HG03558 (cell line): Measurements from ENCODE around the gene SNUPN.

Source experiments
- ATAC-seq: cut with Tn5 transposase; IDR thresholded peaks from one replicate; pipeline ENCODE4 v1.9.1; 2021; ENCODE audit warnings: moderate number of reproducible peaks; ENCODE audit not compliant: unreplicated experiment; ENCODE audit errors: extremely low read depth

SNUPN gene

DNA sequence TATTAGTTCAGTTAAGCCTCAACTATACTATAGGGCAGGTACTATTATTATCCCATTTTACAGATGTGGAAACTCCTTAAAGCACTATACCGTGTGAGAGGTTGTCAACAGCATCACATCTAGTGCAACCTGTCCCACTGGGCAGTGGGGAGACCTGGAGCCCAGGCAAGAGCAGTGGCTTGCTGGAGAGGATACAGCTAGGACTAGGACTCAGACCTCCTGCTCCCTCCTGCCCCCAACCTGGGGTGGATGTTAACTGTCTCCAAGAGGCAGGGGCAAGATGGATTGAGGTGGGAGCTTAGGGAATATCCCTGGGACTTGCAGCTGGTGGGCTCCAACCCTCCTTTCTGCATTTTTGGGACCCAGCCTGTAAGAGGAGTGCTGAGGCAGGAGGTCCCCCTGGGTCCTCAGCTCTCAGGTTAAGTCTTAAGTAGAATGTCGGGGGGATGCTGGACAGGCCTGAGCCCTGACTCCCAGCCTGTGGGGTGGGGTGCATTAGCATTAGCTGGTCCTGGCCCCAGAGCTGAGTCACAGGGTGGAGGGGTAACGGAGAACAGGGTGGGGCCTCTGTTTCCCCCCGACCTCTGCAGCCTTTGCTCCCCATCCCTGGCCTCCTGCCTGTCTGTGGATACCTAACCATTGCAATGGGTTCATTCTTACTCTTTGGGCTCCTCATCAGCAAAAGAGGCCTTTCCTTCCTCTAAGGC, 28.8 kb upstream of the SNUPN start:
- ATAC-seq: no peak

DNA sequence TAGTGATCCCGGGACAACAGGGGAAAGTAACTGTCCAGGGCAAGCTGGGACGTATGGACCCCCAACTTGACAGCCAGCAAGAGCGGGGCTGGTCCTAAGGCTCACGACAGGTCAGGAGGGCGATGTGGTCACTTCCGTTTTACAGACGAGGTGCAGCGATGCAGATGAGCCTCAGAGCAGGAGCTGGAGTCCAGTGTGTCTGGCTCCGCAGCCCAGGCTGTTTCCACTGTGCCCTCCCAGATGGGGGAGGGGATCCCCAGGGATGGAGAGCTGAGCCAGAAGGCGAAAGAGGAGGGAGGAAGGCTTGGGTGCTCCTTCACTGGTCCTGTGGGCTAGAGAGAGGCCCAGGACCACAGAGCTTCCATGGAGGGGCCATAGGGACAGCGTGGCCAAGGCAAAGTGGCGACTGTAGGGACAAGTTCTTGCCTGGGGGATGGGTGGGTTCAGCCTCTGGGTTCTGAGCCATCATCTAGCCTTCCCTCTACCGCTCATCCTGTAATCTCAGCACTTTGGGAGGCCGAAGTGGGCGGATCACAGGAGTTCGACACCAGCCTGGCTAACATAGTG, 27.9 kb upstream of the SNUPN start:
- ATAC-seq: no peak

DNA sequence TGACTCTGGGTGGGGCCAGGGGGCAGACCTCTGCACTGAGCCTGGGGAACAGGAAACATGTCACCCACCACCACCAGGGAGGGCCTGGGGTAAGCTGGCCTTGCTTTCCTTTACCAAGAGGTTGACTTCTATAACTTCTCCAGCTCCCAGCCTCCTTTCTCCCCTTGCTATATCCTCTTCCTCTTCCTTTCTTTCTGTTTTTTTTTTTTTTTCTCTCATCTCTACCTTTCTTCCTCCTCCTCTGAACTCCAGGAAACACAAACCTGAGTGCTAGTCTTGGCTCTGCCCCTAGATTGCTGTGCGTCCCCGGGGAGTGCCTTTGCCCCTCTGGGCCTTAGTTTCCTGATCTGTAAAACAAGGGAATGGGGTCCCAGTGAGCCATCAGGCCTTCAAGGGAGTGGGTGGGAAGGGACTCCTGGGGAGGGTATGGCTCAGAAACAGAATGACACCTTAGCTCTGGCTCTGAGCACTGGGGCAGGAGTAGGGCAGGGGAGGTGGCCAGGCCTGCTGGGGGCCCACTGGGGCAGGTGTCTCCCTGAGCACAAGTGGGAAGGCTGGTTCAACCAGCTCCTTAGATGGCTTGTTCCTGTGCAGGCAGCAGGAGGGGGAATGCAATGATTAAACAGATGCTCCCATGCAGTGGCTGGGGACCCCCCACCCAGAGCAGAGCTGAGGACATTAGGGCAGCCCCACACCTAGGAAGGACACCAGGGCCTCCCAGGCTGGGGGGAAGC, 26.5 kb upstream of the SNUPN start:
- ATAC-seq: no peak

DNA sequence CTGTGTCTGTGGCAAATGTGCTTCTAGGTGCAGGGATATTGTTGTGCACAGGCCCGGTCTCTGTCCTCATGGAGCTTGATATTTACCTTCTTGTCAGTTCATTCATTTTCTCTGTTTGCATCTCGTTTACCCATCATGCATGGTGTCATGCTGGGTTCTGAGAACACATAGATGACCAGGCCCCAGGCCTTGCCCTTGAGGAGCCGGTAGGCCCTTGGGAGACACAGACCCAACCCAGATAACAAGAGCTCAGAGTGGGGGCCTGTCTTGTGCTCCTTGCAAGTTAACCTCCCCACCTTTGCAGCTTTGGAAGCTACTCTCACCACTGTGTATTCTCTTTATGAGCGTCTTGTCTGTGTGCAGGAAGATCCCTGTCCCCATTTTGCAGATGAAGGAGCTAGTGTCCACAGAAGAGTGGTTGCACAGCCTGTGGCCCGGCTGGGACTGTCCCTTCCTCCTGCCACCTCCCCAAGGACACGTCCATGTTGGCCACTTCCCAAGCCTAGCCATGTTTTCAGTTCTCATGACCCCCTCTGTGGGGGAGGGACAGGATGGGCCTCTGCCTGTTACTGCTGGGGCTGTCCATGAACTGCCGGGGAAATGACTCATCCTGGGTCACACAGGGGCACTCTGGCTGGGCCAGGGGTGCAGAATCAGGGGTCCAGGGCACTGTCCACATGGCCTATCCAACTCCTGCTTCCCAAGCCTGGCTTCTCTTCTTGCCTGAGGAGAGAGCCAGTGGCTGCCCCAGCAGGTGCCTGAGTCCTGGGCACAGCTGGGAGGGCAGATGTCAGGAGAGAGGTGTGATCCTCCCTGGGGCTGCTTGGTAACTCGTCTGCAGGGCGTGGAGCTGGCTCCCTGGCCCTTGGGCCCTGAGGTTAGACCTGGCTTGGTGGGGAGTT, 25.6 kb upstream of the SNUPN start:
- no peak for ATAC-seq

DNA sequence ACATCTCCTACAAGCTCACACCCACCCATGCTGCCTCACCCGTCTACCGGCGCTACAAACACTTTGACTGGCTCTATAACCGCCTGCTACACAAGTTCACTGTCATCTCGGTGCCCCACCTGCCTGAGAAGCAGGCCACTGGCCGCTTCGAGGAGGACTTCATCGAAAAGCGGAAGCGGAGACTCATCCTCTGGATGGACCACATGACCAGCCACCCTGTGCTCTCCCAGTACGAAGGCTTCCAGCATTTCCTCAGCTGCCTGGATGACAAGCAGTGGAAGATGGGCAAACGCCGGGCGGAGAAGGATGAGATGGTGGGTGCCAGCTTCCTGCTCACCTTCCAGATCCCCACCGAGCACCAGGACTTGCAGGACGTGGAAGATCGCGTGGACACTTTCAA, 24.3 kb upstream of the SNUPN start:
- no peak for ATAC-seq

DNA sequence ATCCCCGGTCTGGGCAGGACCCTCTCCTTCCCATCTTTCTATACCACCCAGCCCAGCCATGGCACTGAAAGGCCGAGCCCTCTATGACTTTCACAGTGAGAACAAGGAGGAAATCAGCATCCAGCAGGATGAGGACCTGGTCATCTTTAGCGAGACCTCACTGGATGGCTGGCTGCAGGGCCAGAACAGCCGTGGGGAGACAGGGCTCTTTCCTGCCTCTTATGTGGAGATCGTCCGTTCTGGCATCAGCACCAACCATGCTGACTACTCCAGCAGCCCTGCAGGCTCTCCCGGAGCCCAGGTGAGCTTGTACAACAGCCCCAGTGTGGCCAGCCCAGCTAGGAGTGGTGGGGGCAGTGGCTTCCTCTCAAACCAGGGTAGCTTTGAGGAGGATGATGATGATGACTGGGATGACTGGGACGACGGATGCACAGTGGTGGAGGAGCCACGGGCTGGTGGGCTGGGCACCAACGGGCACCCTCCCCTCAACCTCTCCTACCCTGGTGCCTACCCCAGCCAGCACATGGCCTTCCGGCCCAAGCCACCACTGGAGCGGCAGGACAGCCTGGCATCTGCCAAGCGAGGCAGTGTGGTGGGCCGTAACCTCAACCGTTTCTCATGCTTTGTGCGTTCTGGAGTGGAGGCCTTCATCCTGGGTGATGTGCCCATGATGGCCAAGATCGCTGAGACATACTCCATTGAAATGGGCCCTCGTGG, 23.7 kb upstream of the SNUPN start:
- no peak for ATAC-seq

- ATAC-seq: no peak
Observed at GRCh38 chr15:75648156-75649000, 22.9 kb upstream of the SNUPN start.

- ATAC-seq: no peak
Observed at GRCh38 chr15:75647370-75648155, 22.0 kb upstream of the SNUPN start, which contains the start of gene SNX33. TSS of gene SNX33 (plus strand) at chr15:75647912. CDS start at chr15:75649103, 1,191 bp downstream.

DNA sequence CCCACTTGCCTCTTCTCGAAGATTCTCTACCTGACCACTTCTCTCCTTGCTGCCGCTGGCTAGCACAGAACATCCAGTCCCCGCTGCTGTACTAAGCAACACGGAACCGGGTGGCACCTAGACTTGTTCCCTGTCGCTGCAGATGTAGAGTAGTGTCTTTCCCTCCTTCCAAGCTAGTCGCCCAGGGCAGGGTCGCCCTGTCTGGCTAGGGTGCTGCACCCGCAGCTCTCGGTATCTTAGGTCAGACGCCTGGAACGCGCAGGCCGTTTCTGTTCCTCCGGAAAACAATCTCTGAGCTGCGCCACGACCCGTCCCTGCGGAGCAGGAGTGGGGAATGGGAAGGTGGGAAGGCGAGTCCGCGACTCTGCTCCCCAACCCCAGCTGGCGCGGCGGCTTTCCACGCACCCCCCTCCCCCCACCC, 21.4 kb upstream of the SNUPN start:
- ATAC-seq: no peak

DNA sequence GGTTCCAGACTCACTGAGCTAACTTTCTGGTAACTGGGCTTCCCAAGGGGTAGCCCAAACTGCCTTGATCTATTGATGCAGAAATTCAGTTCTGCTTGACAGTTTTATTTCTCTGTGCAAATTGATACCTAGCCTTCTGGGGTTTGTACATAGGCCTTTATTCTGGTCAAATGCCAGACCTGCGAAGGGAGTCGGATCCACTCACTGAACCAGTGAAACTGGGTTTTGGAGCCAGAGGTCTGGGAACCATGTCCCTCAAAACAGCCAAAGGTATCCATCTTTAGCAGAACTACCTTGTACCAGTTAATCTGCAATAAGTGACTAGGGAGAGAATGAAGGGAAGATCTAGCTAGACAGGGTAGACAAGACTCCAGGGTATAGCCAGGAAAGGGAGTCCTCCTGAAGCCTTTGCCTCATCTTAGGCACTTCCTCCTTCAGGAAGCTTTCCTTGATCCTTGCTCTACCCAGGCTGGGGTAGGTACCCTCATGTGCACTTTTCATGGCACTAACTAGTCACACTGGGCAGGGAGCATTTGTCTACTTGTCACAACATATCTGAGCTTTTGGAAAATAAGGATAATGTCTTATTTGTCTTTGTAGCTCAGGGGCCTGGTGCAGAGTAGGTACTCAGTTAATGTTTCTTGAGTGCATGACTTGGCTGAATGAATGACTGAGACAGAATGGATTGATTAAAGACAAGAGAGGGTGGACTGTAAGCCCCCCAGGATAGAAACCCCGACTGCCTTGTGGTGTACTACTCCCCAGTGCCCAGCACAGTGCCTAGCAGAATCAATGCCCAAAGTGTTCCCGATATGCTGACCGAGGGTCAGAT, 20.8 kb upstream of the SNUPN start:
- ATAC-seq: no peak

DNA sequence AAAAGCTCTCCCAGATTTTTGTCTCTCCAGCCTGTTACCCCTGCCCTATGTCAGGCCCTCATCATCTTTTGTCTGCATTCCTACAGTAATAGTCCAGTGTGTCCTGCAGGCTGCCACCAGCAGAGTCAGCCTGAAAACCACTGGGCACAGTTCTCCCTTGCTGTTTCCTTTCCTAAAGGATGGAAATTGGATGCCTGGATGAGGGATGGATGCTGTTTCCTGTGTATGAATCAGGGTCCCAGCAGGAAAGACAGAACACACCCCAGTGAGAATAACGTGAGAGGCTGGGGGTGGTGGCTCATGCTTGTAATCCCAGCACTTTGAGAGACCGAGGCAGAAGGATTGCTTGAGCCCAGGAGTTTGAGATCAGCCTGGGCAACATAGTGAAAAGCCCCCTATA, 18.9 kb upstream of the SNUPN start:
- no peak for ATAC-seq

DNA sequence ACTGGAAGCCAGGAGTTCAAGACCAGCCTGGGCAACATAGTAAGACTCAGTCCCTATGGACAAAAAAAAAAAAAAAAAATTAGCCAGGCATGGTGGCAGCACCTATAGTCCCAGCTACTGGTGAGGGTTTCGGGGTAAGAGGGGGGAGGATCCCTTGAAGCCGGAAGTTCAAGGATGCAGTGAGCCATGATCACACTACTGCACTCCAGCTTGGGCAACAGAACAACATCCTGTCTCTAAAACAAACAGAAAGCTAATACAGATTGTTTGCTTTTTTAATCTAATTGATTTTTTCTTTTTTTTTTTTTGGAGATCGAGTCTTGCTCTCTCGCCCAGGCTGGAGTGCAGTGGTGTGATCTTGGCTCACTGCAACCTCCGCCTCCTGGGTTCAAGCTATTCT, 16.1 kb upstream of the SNUPN start:
- no peak for ATAC-seq

DNA sequence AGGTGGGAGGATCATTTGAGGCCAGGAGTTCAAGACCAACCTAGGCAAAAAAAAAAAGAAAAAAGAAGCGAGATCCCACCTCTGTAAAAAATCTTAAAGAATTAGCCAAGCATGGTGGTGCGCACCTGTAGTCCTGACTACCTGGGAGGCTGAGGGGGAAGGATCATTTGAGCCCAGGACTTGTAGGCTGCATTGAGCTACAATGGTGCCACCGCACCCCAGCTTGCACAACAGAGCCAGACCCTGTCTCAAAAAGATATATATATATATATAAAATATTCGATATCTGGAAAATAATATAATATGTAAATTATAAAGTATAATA, 15.6 kb upstream of the SNUPN start:
- no peak for ATAC-seq

GRCh38 chr15:75640483-75641178, 15.1 kb upstream of the SNUPN start:
- peak; percentile 5 for ATAC-seq

DNA sequence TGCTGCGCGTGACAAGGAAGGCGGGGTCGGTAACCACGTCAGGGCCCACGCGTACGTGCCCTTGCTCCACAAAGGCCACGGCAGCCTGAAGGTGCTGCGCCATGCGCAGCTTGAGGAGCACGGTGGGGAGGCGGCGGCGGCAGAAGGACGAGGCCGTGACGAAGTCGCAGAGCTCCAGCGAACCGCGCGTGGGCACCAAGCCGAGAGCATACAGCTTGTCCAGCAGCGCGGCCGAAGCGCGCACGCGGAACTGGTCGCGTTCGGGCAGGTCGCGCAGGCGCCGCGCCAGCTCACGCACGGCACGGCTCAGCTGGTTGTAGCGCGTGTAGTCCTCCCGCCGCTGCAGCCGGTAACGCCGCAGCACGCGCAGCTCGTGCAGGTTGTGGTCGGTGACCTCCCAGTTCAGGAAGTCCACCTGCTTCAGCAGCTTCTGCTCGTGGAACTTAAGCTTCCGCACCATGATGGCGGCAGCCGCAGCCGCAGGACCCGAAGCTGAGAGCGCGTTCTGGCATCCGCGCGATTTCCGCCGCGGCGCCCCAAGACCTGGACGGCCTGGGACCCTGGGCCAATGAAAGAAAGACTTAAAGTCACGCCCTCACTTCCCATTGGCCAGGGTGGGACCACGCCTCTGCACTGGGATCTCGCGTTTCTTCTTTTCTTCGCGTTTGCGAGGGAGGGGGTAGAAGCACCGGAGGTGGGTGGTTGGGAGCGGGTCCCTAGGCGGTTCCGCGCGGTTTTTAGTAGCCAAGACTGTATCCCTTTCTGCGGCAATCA, 14.4 kb upstream of the SNUPN start, which contains the start of gene IMP3:
Gene IMP3, minus strand, starts transcription at position 516 of the 774 bp plus-strand sequence. Its CDS starts 56 bp downstream, at position 460.
- ATAC-seq: peak; percentile 78

- ATAC-seq: no peak
Observed at GRCh38 chr15:75639191-75639708, 13.7 kb upstream of the SNUPN start.
